NCI-H1694 treated with DMSO at 0.1 percent for 48 hours (cell line): ENCODE results near the gene HAPLN1.
"Not testable (repeated sequence)": the region's sequence is repeated elsewhere in the genome, so short reads cannot be mapped to it uniquely, and the experiment has no call there.

ENCODE experiments used
- DNase-seq: peaks from one replicate; lab custom pipeline; 2025; lab: John Stamatoyannopoulos, UW

Gene HAPLN1

GRCh38 chr5:83720836-83721537, at the start of gene HAPLN1:
HAPLN1 (minus strand) TSS chr5:83720855; CDS start chr5:83673523, 47,332 bp downstream.
- no peak for DNase-seq

GRCh38 chr5:83767409-83767992, 46.8 kb upstream of the HAPLN1 start:
- DNase-seq: no peak

- no peak for DNase-seq
Measured at GRCh38 chr5:83764101-83764500, 43.4 kb upstream of the HAPLN1 start.

- DNase-seq: no peak
Measured at GRCh38 chr5:83760579-83760978, 39.9 kb upstream of the HAPLN1 start.

- no peak for DNase-seq
Measured at GRCh38 chr5:83752700-83753099, 32.0 kb upstream of the HAPLN1 start.

GRCh38 chr5:83751201-83751600, 30.5 kb upstream of the HAPLN1 start:
- DNase-seq: no peak

GRCh38 chr5:83750749-83751148, 30.1 kb upstream of the HAPLN1 start:
- DNase-seq: no peak

- DNase-seq: no peak
Measured at GRCh38 chr5:83745816-83746215, 25.2 kb upstream of the HAPLN1 start.

- no peak for DNase-seq
Measured at GRCh38 chr5:83744821-83745220, 24.2 kb upstream of the HAPLN1 start.

GRCh38 chr5:83742089-83742488, 21.4 kb upstream of the HAPLN1 start:
- no peak for DNase-seq

- DNase-seq: peak; percentile 13
Measured at GRCh38 chr5:83741571-83741970, 20.9 kb upstream of the HAPLN1 start.

- DNase-seq: no peak
Measured at GRCh38 chr5:83740741-83741140, 20.1 kb upstream of the HAPLN1 start.

- not testable (repeated sequence) for DNase-seq
Measured at GRCh38 chr5:83736169-83736568, 15.5 kb upstream of the HAPLN1 start.

GRCh38 chr5:83735058-83735457, 14.4 kb upstream of the HAPLN1 start:
- DNase-seq: not testable (repeated sequence)

- no peak for DNase-seq
Measured at GRCh38 chr5:83731638-83732037, 11.0 kb upstream of the HAPLN1 start.

- DNase-seq: no peak
Measured at GRCh38 chr5:83729362-83729761, 8.7 kb upstream of the HAPLN1 start.

- DNase-seq: no peak
Measured at GRCh38 chr5:83726912-83727311, 6.3 kb upstream of the HAPLN1 start.

GRCh38 chr5:83724935-83725334, 4.3 kb upstream of the HAPLN1 start:
- DNase-seq: no peak

- DNase-seq: no peak
Measured at GRCh38 chr5:83724001-83724400, 3.3 kb upstream of the HAPLN1 start.

- DNase-seq: no peak
Measured at GRCh38 chr5:83723031-83723430, 2.4 kb upstream of the HAPLN1 start.

GRCh38 chr5:83721953-83722901, 1.6 kb upstream of the HAPLN1 start:
- DNase-seq: peak; percentile 65

- DNase-seq: no peak
Measured at GRCh38 chr5:83718936-83719495, 1.6 kb downstream of the HAPLN1 start.
